Stimulated activated CD8-positive, alpha-beta memory T cell treated with anti-CD3 and anti-CD28 coated beads, Interleukin-12 subunit alpha, Interleukin-12 subunit beta, amount 100 ng/mL, for 24 hours (primary cell): ENCODE data around the gene ZNF212.
A peak's percentile ranks its signal among the peaks of the same experiment; 100 is the strongest.

Source experiments
- DNase-seq: peaks from one replicate; pipeline ENCODE4 v3.0.0-alpha.2; 2020; ENCODE audit errors: extremely low read depth

ZNF212 gene

DNA sequence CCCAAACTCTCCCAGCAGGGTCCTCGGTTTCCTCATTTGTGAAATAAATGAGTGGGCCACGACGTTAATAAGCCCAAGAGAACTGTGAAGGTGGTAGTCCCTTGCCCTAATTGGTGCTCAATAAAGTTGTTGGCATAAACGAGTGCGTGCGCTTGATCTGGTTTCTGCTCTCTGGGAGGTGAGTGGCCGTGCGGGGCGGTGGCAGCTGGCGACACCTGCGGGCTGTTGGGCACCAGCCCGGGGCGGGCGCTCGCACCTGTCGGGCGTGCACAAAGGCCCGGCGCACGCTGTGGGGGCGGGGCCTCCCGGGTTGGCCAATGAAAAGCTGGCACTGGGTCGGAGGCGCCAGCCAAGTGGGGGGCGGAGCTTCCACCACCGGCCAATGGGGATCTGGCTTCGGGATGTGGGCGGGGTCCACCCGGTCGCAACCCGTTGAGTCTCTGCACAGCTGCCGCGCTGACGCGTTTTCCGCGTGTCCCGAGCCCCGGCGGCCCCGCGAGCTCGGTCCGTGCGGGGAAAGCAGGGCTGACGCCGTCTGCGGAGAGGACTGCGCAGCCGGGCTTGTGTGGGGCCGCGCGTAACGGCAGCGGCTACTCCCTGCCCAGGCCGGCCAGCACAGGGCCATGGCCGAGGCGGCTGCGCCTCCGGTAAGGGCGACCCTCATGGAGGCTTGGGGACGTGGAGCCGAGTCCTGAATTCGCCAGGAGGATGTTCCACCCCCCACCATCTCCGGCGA lies 45.6 kb downstream of the ZNF212 start:
- peak; percentile 92 for DNase-seq

DNA sequence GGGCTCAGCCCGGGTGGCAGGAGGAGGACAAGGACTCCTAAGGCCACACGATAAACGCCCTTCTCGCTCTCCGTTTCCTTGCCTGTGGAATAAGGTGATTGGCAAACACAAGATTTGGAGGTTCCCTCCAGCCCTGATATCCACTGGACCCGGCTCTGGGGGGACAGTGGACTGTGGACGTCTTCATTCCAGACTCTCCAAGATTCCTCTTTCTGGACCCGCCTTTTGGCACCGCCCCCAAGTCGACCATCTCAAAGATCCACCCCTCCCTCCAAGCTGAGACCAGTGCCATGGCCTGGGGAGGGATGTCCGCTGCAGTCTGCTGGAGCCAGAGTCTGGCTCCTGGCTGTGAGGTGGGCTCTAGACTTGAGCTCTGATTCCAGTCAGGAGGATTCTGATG lies 46.2 kb downstream of the ZNF212 start:
- DNase-seq, result no peak

DNA sequence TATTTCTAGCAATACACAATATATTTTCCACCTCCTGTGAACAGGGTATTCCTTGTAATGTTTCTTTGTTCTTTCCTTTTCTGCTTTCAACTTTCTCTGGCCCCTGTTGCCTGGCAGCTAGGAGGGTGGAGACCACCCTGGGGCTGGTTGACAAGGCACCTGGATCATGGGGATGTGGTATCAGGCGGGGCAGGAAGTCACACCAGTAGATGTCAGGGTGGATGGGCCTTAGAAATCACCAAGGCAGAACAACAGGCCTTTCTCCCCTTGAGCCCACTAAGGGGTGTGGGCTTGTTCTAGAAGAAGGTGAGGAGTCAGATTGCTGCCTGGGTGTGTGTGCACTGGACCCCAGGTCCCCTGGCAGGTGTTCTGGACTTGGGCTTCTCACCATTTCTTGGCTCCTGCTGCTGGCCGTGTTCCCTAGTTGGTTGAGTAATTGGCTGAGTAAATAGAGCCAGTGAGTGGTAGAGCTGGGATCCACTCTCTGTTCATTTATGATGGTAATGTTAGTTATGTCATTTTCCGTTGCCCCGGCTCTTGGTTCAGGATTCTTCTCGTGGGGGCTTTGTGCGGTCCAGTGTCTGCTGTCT lies 47.5 kb downstream of the ZNF212 start:
- DNase-seq, result no peak

DNA sequence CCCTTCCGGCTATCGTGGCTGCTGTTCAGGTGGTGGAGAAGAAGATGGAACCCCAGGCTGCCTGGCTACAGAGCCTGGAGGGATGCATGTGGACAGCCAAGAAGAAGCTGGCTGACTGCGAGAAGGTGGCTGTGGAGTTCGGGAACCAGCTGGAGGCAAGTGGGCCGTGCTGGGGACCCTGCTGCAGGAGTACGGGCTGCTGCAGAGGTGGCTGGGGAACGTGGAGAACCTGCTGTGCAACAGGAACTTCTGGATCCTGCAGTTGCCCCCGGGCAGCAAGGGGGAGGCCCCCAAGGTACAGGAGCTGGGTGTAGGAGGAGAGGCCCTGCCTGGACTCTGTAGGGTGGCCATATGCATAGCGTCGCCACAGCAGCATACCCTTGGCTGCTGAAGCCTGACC lies 48.2 kb downstream of the ZNF212 start:
- no peak for DNase-seq

GRCh38 chr7:149289262-149289661 lies 49.8 kb downstream of the ZNF212 start:
- no peak for DNase-seq

DNA sequence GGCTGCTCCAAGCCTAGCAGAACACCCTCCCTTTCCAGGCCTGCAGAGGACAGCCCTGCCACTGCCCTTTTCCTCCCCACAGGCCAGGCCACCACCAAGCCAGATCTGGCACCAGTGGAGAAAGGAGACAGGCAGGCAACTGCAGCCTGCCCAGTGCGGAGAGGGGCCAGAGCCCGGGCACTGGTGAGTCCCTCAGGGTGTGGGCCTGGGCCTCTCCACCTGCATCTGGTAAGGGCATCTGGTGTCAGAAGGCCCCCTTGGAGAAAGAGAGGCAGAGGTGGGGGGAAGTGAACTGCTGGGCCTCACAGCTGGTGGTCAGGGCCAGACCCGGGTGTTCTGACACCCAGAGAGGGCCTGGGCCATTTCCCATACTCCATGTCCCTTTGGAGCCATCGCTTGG lies 50.4 kb downstream of the ZNF212 start:
- no peak for DNase-seq

GRCh38 chr7:149291036-149291780 lies 51.8 kb downstream of the ZNF212 start:
- no peak for DNase-seq

DNA sequence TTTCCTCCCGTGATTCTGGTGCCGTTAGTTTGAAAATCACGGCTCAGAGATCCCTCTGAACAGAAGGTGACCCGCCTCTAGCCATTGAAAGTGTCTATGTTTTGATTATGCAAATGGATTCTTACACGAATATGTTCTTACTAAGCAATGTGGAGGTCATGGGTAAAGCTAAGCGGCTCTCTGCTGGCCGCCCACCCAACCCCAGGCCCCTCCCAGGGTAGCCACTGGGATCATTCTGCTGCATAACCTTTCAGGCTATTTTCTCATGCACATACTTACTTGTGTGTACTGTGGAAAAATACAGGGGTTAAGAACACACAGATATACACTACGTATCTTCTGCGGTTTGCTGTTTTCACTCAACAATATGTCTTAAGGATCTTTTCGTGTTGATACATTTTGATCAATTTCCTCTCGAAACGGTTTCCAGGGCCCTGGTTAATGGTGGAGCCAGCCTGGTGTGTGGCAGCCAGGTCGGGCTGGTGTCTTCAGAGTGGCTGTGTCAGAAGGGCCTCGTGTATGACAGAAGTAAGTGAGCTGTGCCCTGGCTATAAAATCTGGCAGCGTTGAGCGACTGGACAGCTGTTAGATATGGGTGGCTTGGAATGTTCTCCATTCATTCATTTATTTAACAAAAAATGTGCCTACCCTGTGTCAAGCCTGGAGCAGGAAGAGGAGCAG lies 52.5 kb downstream of the ZNF212 start:
- no peak for DNase-seq

GRCh38 chr7:149292462-149292823 lies 53.0 kb downstream of the ZNF212 start:
- no peak for DNase-seq

DNA sequence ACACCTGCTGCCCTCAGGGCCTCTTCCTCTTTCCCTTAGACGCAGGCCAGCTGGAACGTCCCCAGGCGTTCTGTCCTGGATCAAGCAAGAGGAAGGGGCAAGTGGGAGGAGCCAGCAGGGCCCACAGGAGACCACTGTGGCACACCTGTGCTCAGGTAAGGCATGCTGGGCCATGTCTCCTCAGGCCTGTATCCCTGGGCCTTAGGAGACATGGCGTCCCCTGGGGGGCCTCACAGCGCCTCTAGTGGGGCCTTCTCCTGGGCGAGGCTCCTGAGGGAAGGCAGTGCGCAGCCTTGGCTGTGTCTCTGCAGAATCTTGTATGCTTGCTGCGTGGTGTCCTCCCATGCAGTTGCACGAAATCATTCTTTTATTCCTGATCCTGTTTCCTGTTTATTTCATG lies 53.9 kb downstream of the ZNF212 start:
- no peak for DNase-seq

DNA sequence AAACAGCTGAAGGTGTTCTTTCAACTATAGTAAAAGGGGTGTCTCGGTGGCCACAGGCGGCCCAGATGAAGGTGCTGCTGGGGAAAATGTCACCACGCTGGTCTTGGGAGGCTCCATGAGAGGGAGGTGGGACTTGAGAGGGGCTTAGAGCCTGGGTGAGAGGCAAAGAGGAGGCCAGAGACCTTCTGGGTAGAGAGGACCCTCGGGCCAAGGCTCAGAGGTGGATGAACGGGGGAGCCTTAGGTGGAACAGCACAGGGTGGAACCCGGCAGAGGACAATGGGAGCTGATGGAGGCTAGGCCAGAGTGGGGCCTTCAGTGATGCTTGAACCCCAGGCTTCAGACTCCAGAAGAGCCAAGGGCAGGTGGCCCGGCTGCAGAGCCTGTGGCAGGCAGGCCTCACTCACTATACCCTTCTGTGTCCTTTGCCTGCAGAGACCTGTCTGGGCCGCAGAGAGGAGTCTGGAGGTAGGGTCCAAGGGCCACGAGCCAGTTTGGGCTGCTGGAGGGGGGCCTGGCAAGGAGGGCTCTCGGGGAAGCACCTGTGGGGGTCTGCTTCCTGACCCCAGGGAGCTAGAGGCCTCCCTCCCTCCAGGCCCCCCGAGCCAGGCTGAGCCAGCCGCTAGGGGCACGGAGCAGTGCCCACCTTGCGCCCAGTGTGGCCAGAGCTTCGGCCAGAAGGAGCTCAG lies 54.6 kb downstream of the ZNF212 start:
- DNase-seq, result no peak

GRCh38 chr7:149294634-149295480 lies 55.4 kb downstream of the ZNF212 start:
- DNase-seq, result no peak

DNA sequence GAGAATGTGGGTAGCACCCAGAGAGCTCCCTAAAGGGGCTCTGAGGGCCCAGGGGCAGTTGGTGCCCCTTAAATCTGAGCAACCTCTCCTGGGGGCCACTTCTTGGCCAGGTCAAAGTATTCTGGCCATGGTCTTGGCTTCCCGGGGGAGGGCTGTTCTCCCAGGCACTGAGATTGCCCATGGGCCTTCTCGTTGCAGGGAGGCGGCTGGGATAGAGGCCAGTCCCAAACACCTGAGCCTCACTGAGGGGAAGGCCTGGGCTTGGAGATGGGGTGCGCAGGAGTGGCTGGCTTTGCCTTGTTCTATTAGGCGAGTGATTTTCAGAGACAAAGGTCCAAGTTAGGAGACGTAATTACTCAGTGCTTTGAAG lies 56.0 kb downstream of the ZNF212 start:
- no peak for DNase-seq

- no peak for DNase-seq
Observed at GRCh38 chr7:149296368-149296767, 56.9 kb downstream of the ZNF212 start.

GRCh38 chr7:149297034-149297755 lies 57.7 kb downstream of the ZNF212 start:
- no peak for DNase-seq

GRCh38 chr7:149300620-149301285 lies 61.3 kb downstream of the ZNF212 start:
- no peak for DNase-seq

GRCh38 chr7:149302222-149302621 lies 62.8 kb downstream of the ZNF212 start:
- no peak for DNase-seq

- no peak for DNase-seq
Observed at GRCh38 chr7:149302865-149303264, 63.4 kb downstream of the ZNF212 start.

DNA sequence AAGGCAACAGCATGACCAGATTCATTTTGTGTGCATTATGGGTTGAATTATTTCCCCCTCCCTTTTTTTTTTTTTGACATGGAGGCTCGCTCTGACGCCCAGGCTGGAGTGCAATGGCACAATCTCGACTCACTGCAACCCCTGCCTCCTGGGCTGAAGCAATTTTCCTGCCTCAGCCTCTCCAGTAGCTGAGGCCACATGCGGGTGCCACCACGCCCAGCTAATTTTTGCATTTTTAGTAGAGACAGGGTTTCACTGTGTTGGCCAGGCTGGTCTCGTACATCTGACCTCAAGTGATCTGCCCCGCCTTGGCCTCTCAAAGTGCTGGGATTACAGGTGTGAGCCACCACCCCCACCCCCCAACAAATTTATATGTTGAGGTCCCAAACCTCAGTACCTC lies 64.6 kb downstream of the ZNF212 start:
- no peak for DNase-seq
